IMR-90 (cell line): ENCODE results near the gene PPP1R37. TPM values are rescaled to one million over a fixed set of nuclear protein-coding genes. Genes with fewer than 3 reads are reported as not detected.
A peak's percentile ranks its signal among the peaks of the same experiment; 100 is the strongest.

Experiments
- ATAC-seq: fragments of 200-7000 bp; cut with Tn5 transposase; 2 replicates; pipeline ENCODE4 v1.9.1; 2020; ENCODE audit warnings: low read depth, mild to moderate bottlenecking, moderate library complexity
- BruUV-seq: library from RNA; stranded (reverse); fragments of 400-500 nt; replicated peaks from 2 replicates; lab custom pipeline; 2021; lab: Mats Ljungman, UMichigan
- CTCF ChIA-PET: fragments of 300-600 bp; formaldehyde crosslinking; extraction: SDS; loops from one replicate; lab custom pipeline; 2021; ENCODE audit warnings: antibody characterized with exemption; lab: Yijun Ruan, JAX
- POLR2A ChIA-PET: fragments of 300-600 bp; sonication (Branson Sonifier 250); formaldehyde crosslinking; loops from one replicate; lab custom pipeline; 2022; ENCODE audit warnings: antibody characterized with exemption; ENCODE audit not compliant: unreplicated experiment; lab: Charles Lee
- DNase-seq: peaks from one replicate; pipeline ENCODE4 v3.0.0; 2013
- H2AFZ ChIP-seq: replicated peaks from 2 replicates; pipeline ENCODE3; 2013; ENCODE audit warnings: low read length, mild to moderate bottlenecking; ENCODE audit not compliant: poor library complexity
- H2AK5ac ChIP-seq: 2 replicates; pipeline ENCODE4 v1.6.1; 2013; ENCODE audit warnings: low read depth, low read length, inconsistent platforms
- H2AK9ac ChIP-seq: replicated peaks from 2 replicates; pipeline ENCODE3; 2013; ENCODE audit warnings: mild to moderate bottlenecking, low read depth, low read length, moderate library complexity; ENCODE audit not compliant: poor library complexity
- H2BK120ac ChIP-seq: 2 replicates; pipeline ENCODE4 v1.6.1; 2013; ENCODE audit warnings: low read depth, low read length, inconsistent platforms
- H2BK15ac ChIP-seq: 3 replicates; pipeline ENCODE4 v1.6.1; 2013; ENCODE audit warnings: low read depth, low read length, inconsistent platforms
- H2BK20ac ChIP-seq: 2 replicates; pipeline ENCODE4 v1.6.1; 2013; ENCODE audit warnings: low read depth, mild to moderate bottlenecking, inconsistent platforms, low read length, moderate library complexity
- H2BK5ac ChIP-seq: 2 replicates; pipeline ENCODE4 v1.6.1; 2013; ENCODE audit warnings: mild to moderate bottlenecking, low read depth, low read length, inconsistent platforms; ENCODE audit not compliant: poor library complexity, severe bottlenecking
- H3K14ac ChIP-seq: replicated peaks from 2 replicates; pipeline ENCODE4 v1.6.1; 2013; ENCODE audit warnings: low read depth, low read length, inconsistent platforms
- H3K18ac ChIP-seq: 2 replicates; pipeline ENCODE4 v1.6.1; 2013; ENCODE audit warnings: low read depth, low read length, control low read depth
- H3K23ac ChIP-seq: 2 replicates; pipeline ENCODE4 v1.6.1; 2013; ENCODE audit warnings: low read depth, low read length, inconsistent platforms
- H3K27ac ChIP-seq: 2 replicates; pipeline ENCODE4 v1.5.1; 2013; ENCODE audit warnings: mild to moderate bottlenecking, control low read depth, low read length; ENCODE audit not compliant: insufficient read depth
- H3K27me3 ChIP-seq: 2 replicates; pipeline ENCODE4 v1.6.1; 2013; ENCODE audit warnings: low read length; ENCODE audit not compliant: control insufficient read depth, insufficient read depth
- H3K36me3 ChIP-seq: 2 replicates; pipeline ENCODE4 v1.6.1; 2013; ENCODE audit warnings: low read length, mixed read lengths; ENCODE audit not compliant: control insufficient read depth, insufficient read depth
- H3K4ac ChIP-seq: 2 replicates; pipeline ENCODE4 v1.6.1; 2013; ENCODE audit warnings: low read depth, low read length, inconsistent platforms
- H3K4me1 ChIP-seq: 2 replicates; pipeline ENCODE4 v1.6.1; 2013; ENCODE audit warnings: low read length, mixed read lengths; ENCODE audit not compliant: control insufficient read depth, insufficient read depth
- H3K4me2 ChIP-seq: 2 replicates; pipeline ENCODE4 v1.6.1; 2013; ENCODE audit warnings: low read depth, mild to moderate bottlenecking, control low read depth, low read length, moderate library complexity
- H3K4me3 ChIP-seq: 2 replicates; pipeline ENCODE4 v1.5.1; 2013; ENCODE audit warnings: low read depth, mild to moderate bottlenecking, control low read depth, low read length, moderate library complexity; ENCODE audit not compliant: insufficient read depth
- H3K56ac ChIP-seq: 2 replicates; pipeline ENCODE4 v1.6.1; 2013; ENCODE audit warnings: low read length, inconsistent platforms; ENCODE audit not compliant: insufficient read depth; ENCODE audit errors: extremely low read depth
- H3K79me1 ChIP-seq, 2 experiments: 2 replicates each; pipeline ENCODE4 v1.6.1; 2013; ENCODE audit warnings: low read length in 2 of 2, inconsistent platforms in 1 of 2, low read depth in 1 of 2
- H3K9ac ChIP-seq: 2 replicates; pipeline ENCODE4 v1.6.1; 2013; ENCODE audit warnings: low read depth, low read length, control low read depth
- H3K9me1 ChIP-seq: 2 replicates; pipeline ENCODE4 v1.6.1; 2013; ENCODE audit warnings: low read length, inconsistent platforms; ENCODE audit not compliant: insufficient read depth
- H3K9me3 ChIP-seq: 2 replicates; pipeline ENCODE4 v1.6.1; 2013; ENCODE audit warnings: low read length; ENCODE audit not compliant: control insufficient read depth, insufficient read depth
- H4K20me1 ChIP-seq: 2 replicates; pipeline ENCODE4 v1.6.1; 2013; ENCODE audit warnings: low read length, inconsistent platforms; ENCODE audit not compliant: insufficient read depth
- H4K5ac ChIP-seq: 2 replicates; pipeline ENCODE4 v1.6.1; 2013; ENCODE audit warnings: mild to moderate bottlenecking, low read depth, low read length, control low read depth
- H4K8ac ChIP-seq, 2 experiments: 2 replicates each; pipeline ENCODE4 v1.6.1; 2013; ENCODE audit warnings: low read depth in 2 of 2, low read length in 2 of 2, control low read depth in 1 of 2, inconsistent platforms in 1 of 2
- H4K91ac ChIP-seq: 2 replicates; pipeline ENCODE4 v1.6.1; 2013; ENCODE audit warnings: low read depth, low read length, inconsistent platforms; ENCODE audit not compliant: insufficient read depth
- FOS ChIP-seq: fragments of 150-350 bp; IDR thresholded peaks from 2 replicates; pipeline ENCODE4 v1.6.1; 2016; ENCODE audit warnings: low read depth, low read length
- MAFK ChIP-seq: IDR thresholded peaks from 2 replicates; pipeline ENCODE4 v1.6.1; 2012; ENCODE audit warnings: low read depth, low read length, improper control_type of control experiment
- NFE2L2 ChIP-seq: fragments of 150-350 bp; IDR thresholded peaks from 2 replicates; pipeline ENCODE4 v1.6.1; 2016; ENCODE audit warnings: low read depth, mild to moderate bottlenecking, low read length
- RAD21 ChIP-seq: IDR thresholded peaks from 2 replicates; pipeline ENCODE4 v1.6.1; 2012; ENCODE audit warnings: low read length, improper control_type of control experiment
- WGBS, 2 experiments: methylation state at CpG; one replicate each; pipeline versions ENCODE4 v1.1.5 to v1.1.7; 2013; ENCODE audit warnings: missing lambda C conversion rate in 2 of 2; ENCODE audit not compliant: insufficient read length in 1 of 2; ENCODE audit errors: extremely low coverage in 2 of 2; 5-methylcytosine and 5-hydroxymethylcytosine counted together
- dilution Hi-C: fragments of 300-500 bp; cut with HindIII; formaldehyde crosslinking; loops from one replicate; pipeline ENCODE4 v1.14.3; 2018; ENCODE audit warnings: low sequenced_read_pairs; ENCODE audit not compliant: unreplicated experiment
- in situ Hi-C: fragments of 300-500 bp; cut with MboI; formaldehyde crosslinking; loops from 3 replicates; pipeline ENCODE4 v1.14.3; 2019; ENCODE audit warnings: low sequenced_read_pairs, inconsistent platforms, mixed read lengths
- intact Hi-C: fragments of 100-400 bp; cut with micrococcal nuclease; formaldehyde crosslinking; loops from 2 replicates; pipeline ENCODE4 v1.10.0; 2022
- microRNA-seq, 2 experiments: library from miRNA; stranded (forward) in 1 of 2; unstranded in 1 of 2; fragments of 10-50 nt in 1 of 2; fragments of <30 nt in 1 of 2; gene quantifications in 1 of 2; microRNA quantifications in 1 of 2; one replicate each; pipeline versions ENCODE3 to v1.1.0; 2013 to 2020; ENCODE audit not compliant: insufficient read depth in 1 of 2, insufficient read length in 1 of 2, unreplicated experiment in 1 of 2
- polyA plus RNA-seq, 3 experiments: library from polyadenylated mRNA; depleted of rRNA; stranded (reverse); fragments of >200 nt; gene quantifications; 2 replicates each; pipeline ENCODE4 v1.2.3, GENCODE V29; 2012; ENCODE audit warnings: low replicate concordance in 1 of 3
- small RNA-seq, 5 experiments: library from RNA; depleted of rRNA; stranded (forward); fragments of <200 nt; gene quantifications; one replicate each; pipeline ENCODE3, GENCODE V24; 2012
- total RNA-seq: library from RNA; depleted of rRNA; stranded (reverse); fragments of >200 nt; gene quantifications from 2 replicates; pipeline ENCODE4 v1.2.3, GENCODE V29; 2012; rRNA removed

PPP1R37 gene
- total and polyA plus RNA-seq, 2 of the 4 experiments (the other 2 are of a cell fraction): 13.1 to 18.5 TPM

- POLR2A ChIA-PET: no interaction called here
- peak; percentile 60 for DNase-seq
Measured at GRCh38 chr19:45195764-45196163, 102.8 kb downstream of the PPP1R37 start.

More at GRCh38 chr19:45195764-45196163, 102.8 kb downstream of the PPP1R37 start:
- no peak overlapping the region for H3K27ac ChIP-seq
- H3K14ac ChIP-seq: no peak overlapping the region
- no peak overlapping the region for H2AFZ ChIP-seq
- no peak overlapping the region for H2BK5ac ChIP-seq
- in situ Hi-C loops: no loop called here
- dilution Hi-C loops: no loop called here
- no peak overlapping the region for H3K4me3 ChIP-seq
- H2AK9ac ChIP-seq: no peak overlapping the region
- H3K56ac ChIP-seq: no peak overlapping the region
- no peak overlapping the region for H3K18ac ChIP-seq
- no peak overlapping the region for H3K4me2 ChIP-seq
- no peak overlapping the region for H4K91ac ChIP-seq
- H4K20me1 ChIP-seq: no peaks in the 10 kb centered on the region
- H2BK20ac ChIP-seq: no peak overlapping the region
- no TSS peak for BruUV-seq
- CTCF ChIA-PET: no interaction called here
- H3K4ac ChIP-seq: no peak overlapping the region
- intact Hi-C loops: no loop called here
- WGBS, 2 experiments: no CpG with 5 or more reads among the region's 6 CpGs
- no peaks in the 10 kb centered on the region for H3K4me1 ChIP-seq
- peak; percentile 74 for ATAC-seq
- no peak overlapping the region for H4K8ac ChIP-seq
- H2BK120ac ChIP-seq: no peak overlapping the region
- H3K23ac ChIP-seq: no peak overlapping the region
- no peak for TF ChIP-seq RAD21
- TF ChIP-seq MAFK: 0 out of 2 replicates have a peak, but pooled peaks have one; percentile 2
- 0 out of 2 replicates have a peak, but pooled peaks have one; percentile 20 for TF ChIP-seq NFE2L2
- 0 out of 2 replicates have a peak, but pooled peaks have one; percentile 25 for TF ChIP-seq FOS
- H2AK5ac ChIP-seq: no peak overlapping the region
- no peaks in the 10 kb centered on the region for H3K9me3 ChIP-seq
- H3K27me3 ChIP-seq: no peaks in the 10 kb centered on the region
- H3K36me3 ChIP-seq: no peaks in the 10 kb centered on the region
- H3K79me1 ChIP-seq: no peaks in the 10 kb centered on the region
- H3K9ac ChIP-seq: no peak overlapping the region
- H2BK15ac ChIP-seq: no peak overlapping the region
- H3K9me1 ChIP-seq: 0 out of 2 replicates have a peak, but pooled peaks cover 2% of the 10 kb centered on the region
- H4K5ac ChIP-seq: no peak overlapping the region

Small RNA genes lying within 50 kb of the gene (microRNA-seq; reads per million reads assigned to microRNA genes)
- not detected for gene RNU6-611P (ENCODE audit: insufficient read depth, insufficient read length)

Small RNA genes lying within 50 kb of the gene (small RNA-seq; reads per million reads assigned to genes)
- gene RNU6-611P: 0 to 0.60 (median 0) reads per million in 5 experiments

Other genes with a start within 250 kb of the PPP1R37 start
- gene NECTIN2, start 246.9 kb upstream of the PPP1R37 start, total RNA-seq: 77.8 and 78.0 TPM in 2 replicates
- gene NECTIN2, start 246.9 kb upstream of the PPP1R37 start, polyA plus RNA-seq (2012; rRNA removed): 169 and 170 TPM in 2 replicates
- 51.4 and 54.8 TPM in 2 replicates for gene TOMM40, start 201.9 kb upstream of the PPP1R37 start, total RNA-seq
- gene TOMM40, start 201.9 kb upstream of the PPP1R37 start, polyA plus RNA-seq (2012; rRNA removed): 62.6 and 71.9 TPM in 2 replicates
- gene APOE, start 187.4 kb upstream of the PPP1R37 start, total RNA-seq: 0.18 TPM in 1 of 2 replicates, not detected in the other
- 2.0 and 2.5 TPM in 2 replicates for gene APOE, start 187.4 kb upstream of the PPP1R37 start, polyA plus RNA-seq (2012; rRNA removed)
- gene APOC1, start 178.6 kb upstream of the PPP1R37 start, total RNA-seq: not detected in 2 replicates
- gene APOC1, start 178.6 kb upstream of the PPP1R37 start, polyA plus RNA-seq (2012; rRNA removed): 1.1 and 1.4 TPM in 2 replicates
- not detected in 2 replicates for gene APOC4, start 150.9 kb upstream of the PPP1R37 start, total RNA-seq
- not detected in 2 replicates for gene APOC4, start 150.9 kb upstream of the PPP1R37 start, polyA plus RNA-seq (2012; rRNA removed)
- not detected in 2 replicates for gene APOC2, start 147.1 kb upstream of the PPP1R37 start, total RNA-seq
- gene APOC2, start 147.1 kb upstream of the PPP1R37 start, polyA plus RNA-seq (2012; rRNA removed): not detected in 2 replicates
- 23.8 and 27.8 TPM in 2 replicates for gene CLPTM1, start 137.8 kb upstream of the PPP1R37 start, total RNA-seq
- 88.8 and 93.2 TPM in 2 replicates for gene CLPTM1, start 137.8 kb upstream of the PPP1R37 start, polyA plus RNA-seq (2012; rRNA removed)
- 5.0 TPM in 2 replicates for gene RELB, start 91.7 kb upstream of the PPP1R37 start, total RNA-seq
- gene RELB, start 91.7 kb upstream of the PPP1R37 start, polyA plus RNA-seq (2012; rRNA removed): 17.2 and 19.9 TPM in 2 replicates
- 19.9 and 20.6 TPM in 2 replicates for gene CLASRP, start 54.1 kb upstream of the PPP1R37 start, total RNA-seq
- gene CLASRP, start 54.1 kb upstream of the PPP1R37 start, polyA plus RNA-seq (2012; rRNA removed): 31.7 and 34.9 TPM in 2 replicates
- not detected in 2 replicates for gene ZNF296, start 16.7 kb upstream of the PPP1R37 start, total RNA-seq
- gene ZNF296, start 16.7 kb upstream of the PPP1R37 start, polyA plus RNA-seq (2012; rRNA removed): 0.10 and 0.11 TPM in 2 replicates
- gene GEMIN7, start 13.9 kb upstream of the PPP1R37 start, total RNA-seq: 19.7 and 27.2 TPM in 2 replicates
- gene GEMIN7, start 13.9 kb upstream of the PPP1R37 start, polyA plus RNA-seq (2012; rRNA removed): 52.8 and 53.0 TPM in 2 replicates
- under 0.01 TPM in 2 replicates for gene NKPD1, start 67.8 kb downstream of the PPP1R37 start, total RNA-seq
- gene NKPD1, start 67.8 kb downstream of the PPP1R37 start, polyA plus RNA-seq (2012; rRNA removed): 0.09 and 0.14 TPM in 2 replicates
- 3.1 and 4.1 TPM in 2 replicates for gene TRAPPC6A, start 85.1 kb downstream of the PPP1R37 start, total RNA-seq
- gene TRAPPC6A, start 85.1 kb downstream of the PPP1R37 start, polyA plus RNA-seq (2012; rRNA removed): 11.9 and 13.4 TPM in 2 replicates
- gene BLOC1S3, start 85.6 kb downstream of the PPP1R37 start, total RNA-seq: 0.83 and 1.1 TPM in 2 replicates
- 4.7 and 4.9 TPM in 2 replicates for gene BLOC1S3, start 85.6 kb downstream of the PPP1R37 start, polyA plus RNA-seq (2012; rRNA removed)
- not detected in 2 replicates for gene EXOC3L2, start 152.2 kb downstream of the PPP1R37 start, total RNA-seq
- 0.03 TPM in 1 of 2 replicates, not detected in the other for gene EXOC3L2, start 152.2 kb downstream of the PPP1R37 start, polyA plus RNA-seq (2012; rRNA removed)
- gene MARK4, start 158.1 kb downstream of the PPP1R37 start, total RNA-seq: 8.1 and 11.3 TPM in 2 replicates
- 20.3 and 20.7 TPM in 2 replicates for gene MARK4, start 158.1 kb downstream of the PPP1R37 start, polyA plus RNA-seq (2012; rRNA removed)
- gene CKM, start 229.7 kb downstream of the PPP1R37 start, total RNA-seq: not detected in 2 replicates
- not detected in 2 replicates for gene CKM, start 229.7 kb downstream of the PPP1R37 start, polyA plus RNA-seq (2012; rRNA removed)
- under 0.01 and 0.18 TPM in 2 replicates for gene KLC3, start 247.6 kb downstream of the PPP1R37 start, total RNA-seq
- 0.09 and 0.14 TPM in 2 replicates for gene KLC3, start 247.6 kb downstream of the PPP1R37 start, polyA plus RNA-seq (2012; rRNA removed)